Epithelial cell of prostate (primary cell): ENCODE data around the gene GYPB.
"Not testable (repeated sequence)": the region's sequence is repeated elsewhere in the genome, so short reads cannot be mapped to it uniquely, and the experiment has no call there.

Experiments used
- DNase-seq: peaks from one replicate; pipeline ENCODE4 v3.0.0-alpha.2; 2011; ENCODE audit warnings: low read depth, low spot score
- H3K27ac ChIP-seq: fragments of 450-650 bp; 2 replicates; pipeline ENCODE4 v1.5.1; 2017; ENCODE audit warnings: mild to moderate bottlenecking

Gene GYPB

DNA sequence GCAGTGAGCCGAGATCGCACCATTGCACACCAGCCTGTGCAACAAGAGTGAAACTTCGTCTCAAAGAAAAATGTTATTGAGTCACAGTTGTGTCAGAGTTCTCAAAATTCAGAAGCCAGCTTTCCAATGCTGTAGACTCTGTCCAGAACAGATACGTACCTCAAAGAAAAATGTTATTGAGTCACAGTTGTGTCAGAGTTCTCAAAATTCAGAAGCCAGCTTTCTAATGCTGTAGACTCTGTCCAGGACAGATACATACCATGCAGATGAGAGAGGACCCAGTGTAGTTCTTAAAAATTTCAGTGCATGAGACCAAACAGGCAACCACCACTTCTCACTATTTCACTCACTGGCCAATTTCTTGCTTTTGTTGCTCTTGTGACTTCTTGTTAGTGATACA, 68.2 kb downstream of the GYPB start:
- not testable (repeated sequence) for DNase-seq, H3K27ac ChIP-seq

DNA sequence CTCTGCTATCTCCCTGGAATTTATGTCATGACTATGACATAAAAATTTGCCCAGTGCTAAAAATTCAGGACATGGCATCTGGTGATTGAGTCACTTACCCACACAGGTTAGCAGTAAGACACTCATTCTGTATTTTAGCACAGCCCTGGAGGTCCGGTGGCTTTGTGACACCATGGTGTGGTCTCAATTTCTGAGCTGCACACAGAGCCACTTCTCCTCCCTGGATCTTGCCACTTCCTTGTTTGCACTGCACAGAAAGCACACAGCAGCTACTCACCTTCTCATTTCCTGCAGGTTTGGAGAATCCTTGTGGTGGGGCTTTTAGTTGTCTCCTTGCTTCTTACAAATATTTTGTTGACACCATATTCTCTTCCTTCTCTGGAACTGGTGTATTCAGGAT, 69.0 kb downstream of the GYPB start:
- DNase-seq, H3K27ac ChIP-seq: not testable (repeated sequence)

- DNase-seq, H3K27ac ChIP-seq: not testable (repeated sequence)
Measured at GRCh38 chr4:143947493-143947892, 71.7 kb downstream of the GYPB start.
